ENCODE measurements around the gene FAM89A. TPM values are rescaled to one million over a fixed set of nuclear protein-coding genes. Genes with fewer than 3 reads are reported as not detected.
A peak's percentile ranks its signal among the peaks of the same experiment; 100 is the strongest.

Gene FAM89A
- total RNA-seq, 2 experiments from 2014 or later: 11.1 to 14.2 TPM

DNA sequence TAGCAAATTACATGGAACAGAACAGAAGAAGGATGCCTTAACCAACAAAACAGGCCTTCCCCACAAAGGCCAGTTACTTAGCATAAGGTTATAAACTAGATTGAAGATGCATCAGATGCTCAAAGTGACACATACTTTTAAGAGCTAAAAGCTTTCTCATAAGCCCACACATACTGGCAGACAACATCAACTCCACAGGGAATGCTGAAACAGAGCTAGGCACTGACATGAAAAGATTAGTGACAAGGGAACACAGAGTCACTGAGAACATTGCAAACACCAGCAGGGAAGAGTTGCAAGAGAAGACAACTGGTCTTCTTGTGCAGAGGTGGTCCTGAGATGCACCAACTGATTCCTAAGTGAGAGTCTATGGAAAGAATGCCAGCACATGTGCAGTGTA is 68.3 kb downstream of the FAM89A start:
- POLR2A ChIA-PET: no interaction called here

DNA sequence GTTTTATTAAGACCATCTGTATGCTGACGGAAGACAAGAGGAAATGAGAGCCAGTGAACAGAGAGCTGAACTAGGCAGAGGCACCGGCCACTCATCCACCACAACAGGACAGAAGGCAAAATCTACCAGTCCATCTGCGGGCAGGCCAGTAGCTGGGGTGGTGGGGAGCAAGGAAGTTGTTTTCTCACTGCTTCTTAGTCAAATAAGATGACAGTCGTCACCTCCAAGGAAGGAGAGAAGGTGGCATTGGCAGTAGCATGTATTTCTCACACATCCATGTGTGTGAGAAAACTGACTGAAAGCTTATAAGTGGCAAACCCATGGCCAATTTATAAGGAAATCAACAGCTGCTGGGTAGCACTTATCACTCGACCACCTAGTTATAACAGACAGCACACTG is 69.6 kb downstream of the FAM89A start:
- CTCF ChIA-PET: interaction anchor here (0.7 kb wide), 1 partner anchor 17 kb away, joined by 3 read pairs; no protein-coding TSS in a partner anchor
- intact Hi-C loops (cut with micrococcal nuclease): no loop called here
- no peaks in the 10 kb centered on the region for H3K27me3 Mint-ChIP-seq
- ATAC-seq (no peak), DNase-seq (no peak)
- H3K9me3 Mint-ChIP-seq: no peaks in the 10 kb centered on the region
- no peak overlapping the region for H3K4me3 Mint-ChIP-seq
- H3K4me1 Mint-ChIP-seq (ENCODE audit: low read depth): peaks cover 41% of the 10 kb centered on the region
- H3K36me3 Mint-ChIP-seq (ENCODE audit: low read depth): peaks cover 6% of the 10 kb centered on the region
- TF ChIP-seq, protein P1, sequence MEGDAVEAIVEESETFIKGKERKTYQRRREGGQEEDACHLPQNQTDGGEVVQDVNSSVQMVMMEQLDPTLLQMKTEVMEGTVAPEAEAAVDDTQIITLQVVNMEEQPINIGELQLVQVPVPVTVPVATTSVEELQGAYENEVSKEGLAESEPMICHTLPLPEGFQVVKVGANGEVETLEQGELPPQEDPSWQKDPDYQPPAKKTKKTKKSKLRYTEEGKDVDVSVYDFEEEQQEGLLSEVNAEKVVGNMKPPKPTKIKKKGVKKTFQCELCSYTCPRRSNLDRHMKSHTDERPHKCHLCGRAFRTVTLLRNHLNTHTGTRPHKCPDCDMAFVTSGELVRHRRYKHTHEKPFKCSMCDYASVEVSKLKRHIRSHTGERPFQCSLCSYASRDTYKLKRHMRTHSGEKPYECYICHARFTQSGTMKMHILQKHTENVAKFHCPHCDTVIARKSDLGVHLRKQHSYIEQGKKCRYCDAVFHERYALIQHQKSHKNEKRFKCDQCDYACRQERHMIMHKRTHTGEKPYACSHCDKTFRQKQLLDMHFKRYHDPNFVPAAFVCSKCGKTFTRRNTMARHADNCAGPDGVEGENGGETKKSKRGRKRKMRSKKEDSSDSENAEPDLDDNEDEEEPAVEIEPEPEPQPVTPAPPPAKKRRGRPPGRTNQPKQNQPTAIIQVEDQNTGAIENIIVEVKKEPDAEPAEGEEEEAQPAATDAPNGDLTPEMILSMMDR (IDR thresholded peaks at IDR 0.05): no peak
- no peak overlapping the region for H3K27ac Mint-ChIP-seq
- POLR2A ChIA-PET: no interaction called here

More for the DNA sequence above, 68.3 kb downstream of the FAM89A start:
- H3K27me3 Mint-ChIP-seq: no peaks in the 10 kb centered on the region
- H3K9me3 Mint-ChIP-seq: no peaks in the 10 kb centered on the region
- H3K27ac Mint-ChIP-seq: peak overlapping the region; percentile 40
- H3K36me3 Mint-ChIP-seq (ENCODE audit: low read depth): peaks cover 17% of the 10 kb centered on the region
- H3K4me1 Mint-ChIP-seq (ENCODE audit: low read depth): peaks cover 51% of the 10 kb centered on the region
- TF ChIP-seq, protein P1 (IDR thresholded peaks at IDR 0.05): no peak
- H3K4me3 Mint-ChIP-seq: no peak overlapping the region
- no peak for DNase-seq
- CTCF ChIA-PET: interaction anchor here (0.7 kb wide), 1 partner anchor 167 kb away, joined by 3 read pairs; no protein-coding TSS in a partner anchor
- intact Hi-C loops (cut with micrococcal nuclease): no loop called here
- ATAC-seq: no peak

Other genes with a start within 250 kb of the FAM89A start
- 1 to 10 TPM; 6.2 to 6.9 TPM for gene C1orf198, start 171.7 kb downstream of the FAM89A start, total RNA-seq
- gene TTC13, start 61.4 kb downstream of the FAM89A start, total RNA-seq: 10 to 100 TPM; 13.4 to 15.5 TPM
- 10 to 100 TPM; 15.2 to 15.3 TPM for gene ARV1, start 61.2 kb downstream of the FAM89A start, total RNA-seq
- not detected for gene TRIM67, start 121.8 kb upstream of the FAM89A start, total RNA-seq
- gene GNPAT, start 201.0 kb upstream of the FAM89A start, total RNA-seq: 10 to 100 TPM; 56.2 to 59.6 TPM

Measured in activated CD8-positive, alpha-beta T cell treated with anti-CD3 and anti-CD28 coated beads for 36 hours (primary cell).